ENCODE data around the gene COL5A1. TPM values are rescaled to one million over a fixed set of nuclear protein-coding genes. Genes with fewer than 3 reads are reported as not detected.

COL5A1 gene
- total and polyA plus RNA-seq, 2 experiments from 2014 or later, result 2.5 to 13.1 TPM

- no peaks in the 10 kb centered on the region for H3K4me1 ChIP-seq (ENCODE audit: insufficient read depth)
- no peaks in the 10 kb centered on the region for H3K27me3 ChIP-seq (ENCODE audit: insufficient read depth)
- no peaks in the 10 kb centered on the region for H3K9me2 ChIP-seq (ENCODE audit: insufficient read depth)
- H3F3A ChIP-seq (replicated peaks; ENCODE audit: low read depth), result no peaks in the 10 kb centered on the region
- H3K27me3 Mint-ChIP-seq (ENCODE audit: insufficient read depth, low read depth, poor library complexity), result no peaks in the 10 kb centered on the region
- H3K36me3 Mint-ChIP-seq (ENCODE audit: low read depth), result peaks cover 6% of the 10 kb centered on the region
- H3K4me3 ChIP-seq, result no peak overlapping the region
- H3K36me3 ChIP-seq (ENCODE audit: insufficient read depth), result no peaks in the 10 kb centered on the region
- TF ChIP-seq ZNF114 (CRISPR knock-in tag; IDR thresholded peaks at IDR 0.05) (no peak), STAT1 (IDR thresholded peaks at IDR 0.05; ENCODE audit: unreplicated experiment) (no peak), ZNF331 (CRISPR knock-in tag; IDR thresholded peaks at IDR 0.05; ENCODE audit: low read depth) (no peak), JUNB (IDR thresholded peaks at IDR 0.05; ENCODE audit: unreplicated experiment) (no peak), EZH2phosphoT487 (IDR thresholded peaks at IDR 0.05; ENCODE audit: unreplicated experiment) (no peak)
- no peaks in the 10 kb centered on the region for H4K20me1 ChIP-seq (replicated peaks; ENCODE audit: insufficient read depth)
- no peak overlapping the region for H3K4me3 Mint-ChIP-seq
- no peak overlapping the region for H2AFZ ChIP-seq
- DNase-seq (ENCODE audit: low spot score), result no peak
- no peak overlapping the region for H3K4me2 ChIP-seq
- no peaks in the 10 kb centered on the region for H3K4me1 Mint-ChIP-seq
- peaks cover 13% of the 10 kb centered on the region for H3K9me3 Mint-ChIP-seq
- no peak overlapping the region for H3K27ac ChIP-seq (ENCODE audit: low read depth)
- no peaks in the 10 kb centered on the region for H3K79me2 ChIP-seq (replicated peaks; ENCODE audit: insufficient read depth)
- no peak for ATAC-seq
- H3K27ac Mint-ChIP-seq, result no peak overlapping the region
These were observed 223.2 kb downstream of the COL5A1 start for GRCh38 chr9:134864821-134865190.

DNA sequence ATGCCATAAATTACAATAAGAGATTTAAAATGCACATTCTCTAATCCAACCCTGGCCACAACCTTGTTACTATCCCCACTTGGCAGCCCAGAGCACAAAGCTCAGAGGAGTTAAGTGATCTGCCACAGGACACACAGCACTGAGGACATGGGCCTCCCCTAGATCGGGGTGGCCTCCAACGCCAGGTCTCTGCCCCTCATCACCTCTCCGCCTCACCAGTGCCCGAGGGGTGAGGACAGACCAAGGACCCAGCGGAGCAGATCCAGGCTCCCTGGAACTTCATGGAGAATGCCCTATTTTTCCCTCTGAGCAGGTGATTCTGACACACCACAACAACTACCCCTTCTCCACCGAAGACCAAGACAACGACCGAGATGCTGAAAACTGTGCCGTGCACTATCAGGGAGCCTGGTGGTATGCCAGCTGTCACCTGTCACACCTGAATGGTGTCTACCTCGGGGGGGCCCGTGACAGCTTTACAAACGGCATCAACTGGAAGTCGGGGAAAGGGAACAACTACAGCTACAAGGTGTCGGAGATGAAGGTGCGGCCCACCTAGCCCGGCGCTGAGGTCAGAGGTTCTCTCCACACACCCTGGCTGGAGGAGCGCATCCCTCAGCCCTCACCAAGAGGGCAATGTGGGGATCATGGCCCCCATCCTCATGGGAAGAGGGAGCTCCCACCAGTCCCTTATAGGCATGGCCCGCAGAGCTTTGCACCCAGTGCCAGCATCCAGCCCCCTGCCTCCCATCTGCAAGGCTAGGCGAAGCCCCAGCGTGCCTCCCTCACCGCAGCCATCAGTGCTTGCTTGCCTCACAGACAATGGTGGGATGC lies 226.5 kb downstream of the COL5A1 start:
- Mint-ChIP-seq H3K4me1 (no peaks in the 10 kb centered on the region), H3K27ac (no peak overlapping the region), H3K36me3 (ENCODE audit: low read depth) (no peaks in the 10 kb centered on the region), H3K4me3 (no peak overlapping the region), H3K9me3 (no peaks in the 10 kb centered on the region), H3K27me3 (ENCODE audit: insufficient read depth, low read depth, poor library complexity) (no peaks in the 10 kb centered on the region)
- H3K27ac ChIP-seq (ENCODE audit: low read depth), result no peak overlapping the region
- H3K36me3 ChIP-seq (ENCODE audit: insufficient read depth), result no peaks in the 10 kb centered on the region
- no peak overlapping the region for H2AFZ ChIP-seq
- no peaks in the 10 kb centered on the region for H3K79me2 ChIP-seq (replicated peaks; ENCODE audit: insufficient read depth)
- no peaks in the 10 kb centered on the region for H4K20me1 ChIP-seq (replicated peaks; ENCODE audit: insufficient read depth)
- no peaks in the 10 kb centered on the region for H3K4me1 ChIP-seq (ENCODE audit: insufficient read depth)
- ATAC-seq, result no peak
- H3K4me3 ChIP-seq, result no peak overlapping the region
- H3K27me3 ChIP-seq (ENCODE audit: insufficient read depth), result no peaks in the 10 kb centered on the region
- no peaks in the 10 kb centered on the region for H3K9me2 ChIP-seq (ENCODE audit: insufficient read depth)
- H3K4me2 ChIP-seq, result no peak overlapping the region
- no peak for DNase-seq (ENCODE audit: low spot score)
- H3F3A ChIP-seq (replicated peaks; ENCODE audit: low read depth), result no peaks in the 10 kb centered on the region
- TF ChIP-seq REST (IDR thresholded peaks at IDR 0.05; ENCODE audit: unreplicated experiment) (no peak), NANOG (IDR thresholded peaks at IDR 0.05; ENCODE audit: borderline replicate concordance) (no peak), EZH2phosphoT487 (IDR thresholded peaks at IDR 0.05; ENCODE audit: unreplicated experiment) (no peak), POLR2AphosphoS5 (IDR thresholded peaks at IDR 0.05; ENCODE audit: low read depth) (no peak), ZNF462 (CRISPR knock-in tag; IDR thresholded peaks at IDR 0.05) (no peak), ZNF331 (CRISPR knock-in tag; IDR thresholded peaks at IDR 0.05; ENCODE audit: low read depth) (no peak), STAT1 (IDR thresholded peaks at IDR 0.05; ENCODE audit: unreplicated experiment) (no peak), JUNB (IDR thresholded peaks at IDR 0.05; ENCODE audit: unreplicated experiment) (no peak), EZH2 (IDR thresholded peaks at IDR 0.05; ENCODE audit: low read depth, unreplicated experiment) (no peak)

All from GM23338 (cell line).